ENCODE data around the gene DESI1.
"Not testable (repeated sequence)": the region's sequence is repeated elsewhere in the genome, so short reads cannot be mapped to it uniquely, and the experiment has no call there.

DNA sequence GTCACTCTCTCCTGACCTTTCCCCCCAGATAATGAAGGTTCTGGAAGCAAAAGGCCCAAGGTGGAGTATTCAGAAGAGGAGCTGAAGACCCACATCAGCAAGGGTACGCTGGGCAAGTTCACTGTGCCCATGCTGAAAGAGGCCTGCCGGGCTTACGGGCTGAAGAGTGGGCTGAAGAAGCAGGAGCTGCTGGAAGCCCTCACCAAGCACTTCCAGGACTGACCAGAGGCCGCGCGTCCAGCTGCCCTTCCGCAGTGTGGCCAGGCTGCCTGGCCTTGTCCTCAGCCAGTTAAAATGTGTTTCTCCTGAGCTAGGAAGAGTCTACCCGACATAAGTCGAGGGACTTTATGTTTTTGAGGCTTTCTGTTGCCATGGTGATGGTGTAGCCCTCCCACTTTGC, 42.8 kb upstream of the DESI1 start:
- TF ChIP-seq POLR2A, CTCF (IDR thresholded peaks at IDR 0.05): not testable (repeated sequence)
